Osteocyte (in vitro differentiated cells): ENCODE results near the gene XXYLT1. TPM values are rescaled to one million over a fixed set of nuclear protein-coding genes. Genes with fewer than 3 reads are reported as not detected.
A peak's percentile ranks its signal among the peaks of the same experiment; 100 is the strongest.

Experiments used
- DNase-seq: peaks from one replicate; pipeline ENCODE4 v3.0.0; 2021; ENCODE audit warnings: mixed read lengths; ENCODE audit not compliant: unreplicated experiment; ENCODE audit errors: extremely low spot score
- H3K27ac Mint-ChIP-seq: one replicate; pipeline ENCODE4 v1.8.0; 2021; ENCODE audit warnings: mild to moderate bottlenecking, mixed read lengths; ENCODE audit not compliant: unreplicated experiment
- H3K27me3 Mint-ChIP-seq: one replicate; pipeline ENCODE4 v1.8.0; 2021; ENCODE audit warnings: mixed read lengths; ENCODE audit not compliant: unreplicated experiment
- H3K36me3 Mint-ChIP-seq: one replicate; pipeline ENCODE4 v1.8.0; 2021; ENCODE audit warnings: mixed read lengths; ENCODE audit not compliant: unreplicated experiment
- H3K4me1 Mint-ChIP-seq: one replicate; pipeline ENCODE4 v1.8.0; 2021; ENCODE audit warnings: mixed read lengths; ENCODE audit not compliant: unreplicated experiment
- H3K4me3 Mint-ChIP-seq: one replicate; pipeline ENCODE4 v1.8.0; 2021; ENCODE audit warnings: mild to moderate bottlenecking, moderate library complexity, mixed read lengths; ENCODE audit not compliant: unreplicated experiment
- H3K9me3 Mint-ChIP-seq: one replicate; pipeline ENCODE4 v1.8.0; 2021; ENCODE audit warnings: mixed read lengths; ENCODE audit not compliant: unreplicated experiment
- total RNA-seq: library from RNA; stranded (reverse); gene quantifications from 2 replicates; pipeline ENCODE4 v1.2.1, GENCODE V29; 2021
- TF ChIP-seq, protein P1 (sequence below): fragments of 200-600 bp; sonication (generic); IDR thresholded peaks from 2 replicates; pipeline ENCODE4 v1.5.0; 2021; ENCODE audit warnings: antibody characterized with exemption, mild to moderate bottlenecking, moderate library complexity

XXYLT1 gene
- total RNA-seq, 1 donor from 2014 or later, result 35.8 TPM

DNA sequence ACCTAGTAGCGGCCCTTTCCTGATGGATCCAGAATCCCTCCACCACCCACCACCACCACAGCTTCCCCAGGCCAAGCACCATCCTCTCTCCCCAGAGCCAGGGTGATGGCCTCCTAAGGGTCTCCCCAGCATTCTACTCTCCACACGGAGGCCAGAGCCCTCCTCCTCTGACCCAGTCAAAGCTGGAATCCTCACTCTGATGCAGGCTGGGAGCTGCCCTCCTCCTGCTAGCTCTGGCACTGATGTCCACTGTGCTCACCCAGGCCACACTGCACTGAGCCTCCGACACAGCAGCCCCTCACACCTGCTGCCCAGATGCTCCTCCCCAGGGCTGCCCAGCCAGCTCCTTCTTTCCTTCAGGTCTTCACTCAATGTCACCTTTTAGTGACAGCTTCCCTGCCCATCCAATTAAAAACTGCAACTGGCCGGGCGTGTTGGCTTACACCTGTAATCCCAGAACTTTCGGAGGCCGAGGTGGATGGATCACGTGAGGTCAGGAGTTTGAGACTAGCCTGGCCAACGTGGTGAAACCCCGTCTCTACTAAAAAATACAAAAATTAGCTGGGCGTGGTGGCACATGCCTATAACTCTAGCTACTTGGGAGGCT is 21.0 kb downstream of the XXYLT1 start:
- DNase-seq, result peak; percentile 80
- Mint-ChIP-seq H3K4me1 (peaks cover 43% of the 10 kb centered on the region), H3K36me3 (peaks cover 9% of the 10 kb centered on the region), H3K9me3 (no peaks in the 10 kb centered on the region), H3K4me3 (no peak overlapping the region), H3K27me3 (no peaks in the 10 kb centered on the region), H3K27ac (no peak overlapping the region)
- TF ChIP-seq, protein P1, sequence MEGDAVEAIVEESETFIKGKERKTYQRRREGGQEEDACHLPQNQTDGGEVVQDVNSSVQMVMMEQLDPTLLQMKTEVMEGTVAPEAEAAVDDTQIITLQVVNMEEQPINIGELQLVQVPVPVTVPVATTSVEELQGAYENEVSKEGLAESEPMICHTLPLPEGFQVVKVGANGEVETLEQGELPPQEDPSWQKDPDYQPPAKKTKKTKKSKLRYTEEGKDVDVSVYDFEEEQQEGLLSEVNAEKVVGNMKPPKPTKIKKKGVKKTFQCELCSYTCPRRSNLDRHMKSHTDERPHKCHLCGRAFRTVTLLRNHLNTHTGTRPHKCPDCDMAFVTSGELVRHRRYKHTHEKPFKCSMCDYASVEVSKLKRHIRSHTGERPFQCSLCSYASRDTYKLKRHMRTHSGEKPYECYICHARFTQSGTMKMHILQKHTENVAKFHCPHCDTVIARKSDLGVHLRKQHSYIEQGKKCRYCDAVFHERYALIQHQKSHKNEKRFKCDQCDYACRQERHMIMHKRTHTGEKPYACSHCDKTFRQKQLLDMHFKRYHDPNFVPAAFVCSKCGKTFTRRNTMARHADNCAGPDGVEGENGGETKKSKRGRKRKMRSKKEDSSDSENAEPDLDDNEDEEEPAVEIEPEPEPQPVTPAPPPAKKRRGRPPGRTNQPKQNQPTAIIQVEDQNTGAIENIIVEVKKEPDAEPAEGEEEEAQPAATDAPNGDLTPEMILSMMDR, result no peak

DNA sequence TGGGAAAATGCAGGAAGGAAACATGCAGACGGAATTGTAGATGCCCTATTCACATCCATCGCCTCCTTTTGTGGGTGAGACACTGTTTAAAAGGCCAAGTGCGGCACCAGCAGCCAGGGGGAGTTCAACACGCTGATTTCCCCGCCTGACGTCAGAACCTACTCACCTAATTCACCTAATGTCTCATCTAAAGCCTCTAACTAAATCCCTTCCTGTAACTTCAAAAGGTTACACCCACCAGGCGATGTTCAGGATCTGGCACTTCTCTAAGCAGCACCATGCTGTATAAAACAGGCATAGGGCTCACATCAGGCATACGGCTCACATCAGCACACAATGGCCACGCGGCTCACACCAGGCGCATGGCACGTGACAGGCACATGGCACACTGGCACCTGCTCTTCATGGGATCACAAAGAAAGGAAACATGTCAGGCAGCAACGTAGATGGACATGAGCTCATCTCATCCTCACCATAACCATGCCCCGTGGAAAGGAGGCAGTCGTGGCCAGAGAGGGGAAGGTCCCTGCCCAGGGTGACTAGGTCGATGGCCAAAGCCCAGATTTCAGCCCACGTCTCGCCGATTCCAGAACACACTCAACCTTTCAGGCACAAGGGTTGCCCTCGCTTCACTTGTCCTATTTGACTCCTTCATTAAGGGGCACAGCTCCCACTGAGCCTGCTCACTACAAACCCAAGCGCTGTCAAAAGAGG is 21.7 kb downstream of the XXYLT1 start:
- H3K36me3 Mint-ChIP-seq, result peaks cover 9% of the 10 kb centered on the region
- DNase-seq, result peak; percentile 62
- TF ChIP-seq, protein P1, result no peak
- no peak overlapping the region for H3K27ac Mint-ChIP-seq
- no peaks in the 10 kb centered on the region for H3K9me3 Mint-ChIP-seq
- no peak overlapping the region for H3K4me3 Mint-ChIP-seq
- no peaks in the 10 kb centered on the region for H3K27me3 Mint-ChIP-seq
- H3K4me1 Mint-ChIP-seq, result peaks cover 35% of the 10 kb centered on the region

DNA sequence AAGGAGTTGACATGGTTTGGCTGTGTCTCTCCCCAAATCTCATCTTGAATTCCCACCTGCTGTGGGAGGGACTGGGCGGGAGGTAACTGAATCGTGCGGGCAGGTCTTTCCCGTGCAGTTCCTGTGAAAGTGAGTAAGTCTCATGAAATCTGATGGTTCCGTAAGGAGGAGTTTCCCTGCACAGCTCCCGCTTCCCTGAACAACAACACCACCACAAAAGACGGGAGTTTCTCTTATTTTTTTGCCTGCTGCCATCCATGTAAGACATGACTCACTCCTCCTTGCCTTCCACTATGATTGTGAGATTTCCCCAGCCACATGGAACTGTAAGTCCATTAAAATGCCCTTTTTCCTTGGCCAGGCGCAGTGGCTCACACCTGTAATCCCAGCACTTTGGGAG is 22.7 kb downstream of the XXYLT1 start:
- Mint-ChIP-seq H3K9me3 (no peaks in the 10 kb centered on the region), H3K36me3 (peaks cover 9% of the 10 kb centered on the region), H3K4me3 (no peak overlapping the region), H3K27me3 (no peaks in the 10 kb centered on the region), H3K4me1 (peaks cover 27% of the 10 kb centered on the region), H3K27ac (no peak overlapping the region)
- peak; percentile 30 for DNase-seq
- TF ChIP-seq, protein P1, result no peak

DNA sequence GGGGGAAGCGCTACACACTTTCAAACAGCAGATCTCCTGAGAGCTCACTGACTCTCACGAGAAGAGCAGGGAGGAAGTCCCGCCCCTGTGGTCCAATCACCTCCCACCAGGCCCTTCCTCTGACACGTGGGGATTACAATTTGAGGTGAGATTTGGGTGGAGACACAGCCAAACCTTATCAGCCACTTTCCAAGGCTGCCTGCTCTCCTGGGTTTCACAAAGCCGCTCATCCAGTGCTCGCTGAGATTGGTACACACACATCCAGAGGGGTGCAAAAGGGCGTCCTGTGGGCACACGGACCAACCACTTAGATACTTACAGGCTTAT is 23.1 kb downstream of the XXYLT1 start:
- H3K9me3 Mint-ChIP-seq, result no peaks in the 10 kb centered on the region
- no peak overlapping the region for H3K27ac Mint-ChIP-seq
- H3K36me3 Mint-ChIP-seq, result peaks cover 9% of the 10 kb centered on the region
- H3K27me3 Mint-ChIP-seq, result no peaks in the 10 kb centered on the region
- H3K4me1 Mint-ChIP-seq, result peaks cover 22% of the 10 kb centered on the region
- TF ChIP-seq, protein P1, result no peak
- no peak overlapping the region for H3K4me3 Mint-ChIP-seq
- peak; percentile 59 for DNase-seq

DNA sequence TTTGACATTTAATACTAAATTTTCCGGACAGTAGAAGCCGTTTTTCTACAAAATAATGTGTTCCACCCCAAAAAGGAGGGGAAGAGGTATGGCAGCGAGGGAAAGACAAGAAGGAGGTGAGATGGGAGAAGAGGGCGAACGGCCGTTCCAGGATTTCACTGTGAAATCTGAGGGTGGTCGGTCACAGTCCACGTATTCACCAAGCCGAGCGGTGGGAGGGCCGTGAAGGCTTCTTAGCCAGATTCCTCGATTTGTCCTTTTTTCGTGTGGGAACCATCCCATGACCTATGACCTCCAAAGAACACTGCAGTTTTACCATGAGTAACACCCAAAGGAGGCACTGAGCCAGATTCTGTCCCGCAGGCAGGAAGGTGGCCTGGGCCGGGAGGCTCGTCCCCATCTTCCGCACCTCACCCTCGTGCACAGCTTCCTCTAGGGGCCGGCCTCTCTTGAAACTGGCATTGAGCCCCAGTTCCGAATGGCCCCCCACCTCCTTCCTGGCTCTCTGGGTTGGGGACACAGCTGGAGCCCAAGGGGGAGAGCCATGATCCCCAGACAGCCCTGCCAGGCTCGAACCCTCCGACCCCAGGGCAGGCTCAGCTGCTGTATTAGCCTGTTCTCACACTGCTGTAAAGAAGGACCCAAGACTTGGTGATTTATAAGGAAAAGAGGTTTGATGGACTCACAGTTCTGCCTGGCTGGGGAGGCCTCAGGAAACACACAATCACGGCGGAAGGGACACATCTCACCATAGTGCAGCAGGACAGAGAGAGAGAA is 23.7 kb downstream of the XXYLT1 start:
- peaks cover 9% of the 10 kb centered on the region for H3K36me3 Mint-ChIP-seq
- H3K4me1 Mint-ChIP-seq, result peaks cover 17% of the 10 kb centered on the region
- DNase-seq, result peak; percentile 67
- TF ChIP-seq, protein P1, result no peak
- H3K27ac Mint-ChIP-seq, result no peak overlapping the region
- no peak overlapping the region for H3K4me3 Mint-ChIP-seq
- H3K27me3 Mint-ChIP-seq, result no peaks in the 10 kb centered on the region
- no peaks in the 10 kb centered on the region for H3K9me3 Mint-ChIP-seq
